22Rv1 (cell line): ENCODE measurements around the gene PIGZ.

Experiments used
- ZFX ChIP-seq: fragments of 450-650 bp; IDR thresholded peaks from 2 replicates; pipeline ENCODE4 v1.6.1; 2017; ENCODE audit warnings: antibody characterized with exemption, borderline replicate concordance
- TF ChIP-seq, protein P1 (sequence below): fragments of 450-650 bp; IDR thresholded peaks from 2 replicates; pipeline ENCODE4 v1.5.1; 2017; ENCODE audit warnings: mild to moderate bottlenecking

DNA sequence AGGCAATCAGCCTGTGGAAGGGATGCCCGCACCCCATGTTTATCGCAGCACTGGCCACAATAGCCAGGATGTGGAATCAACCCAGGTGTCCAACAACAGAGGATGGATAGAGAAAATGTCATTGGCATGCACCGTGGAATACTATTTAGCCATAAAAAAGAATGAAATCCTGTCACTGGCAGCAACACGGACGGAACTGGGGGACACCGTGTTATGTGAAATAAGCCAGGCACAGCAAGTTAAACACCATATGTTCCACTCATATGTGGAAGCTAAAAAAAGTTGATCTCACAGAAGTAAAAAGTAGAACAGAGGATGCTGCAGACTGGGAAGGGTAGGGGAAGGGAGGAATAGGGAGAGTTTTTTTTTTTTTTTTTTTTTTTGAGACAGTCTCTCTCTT lies 45.4 kb upstream of the PIGZ start:
- TF ChIP-seq, protein P1, sequence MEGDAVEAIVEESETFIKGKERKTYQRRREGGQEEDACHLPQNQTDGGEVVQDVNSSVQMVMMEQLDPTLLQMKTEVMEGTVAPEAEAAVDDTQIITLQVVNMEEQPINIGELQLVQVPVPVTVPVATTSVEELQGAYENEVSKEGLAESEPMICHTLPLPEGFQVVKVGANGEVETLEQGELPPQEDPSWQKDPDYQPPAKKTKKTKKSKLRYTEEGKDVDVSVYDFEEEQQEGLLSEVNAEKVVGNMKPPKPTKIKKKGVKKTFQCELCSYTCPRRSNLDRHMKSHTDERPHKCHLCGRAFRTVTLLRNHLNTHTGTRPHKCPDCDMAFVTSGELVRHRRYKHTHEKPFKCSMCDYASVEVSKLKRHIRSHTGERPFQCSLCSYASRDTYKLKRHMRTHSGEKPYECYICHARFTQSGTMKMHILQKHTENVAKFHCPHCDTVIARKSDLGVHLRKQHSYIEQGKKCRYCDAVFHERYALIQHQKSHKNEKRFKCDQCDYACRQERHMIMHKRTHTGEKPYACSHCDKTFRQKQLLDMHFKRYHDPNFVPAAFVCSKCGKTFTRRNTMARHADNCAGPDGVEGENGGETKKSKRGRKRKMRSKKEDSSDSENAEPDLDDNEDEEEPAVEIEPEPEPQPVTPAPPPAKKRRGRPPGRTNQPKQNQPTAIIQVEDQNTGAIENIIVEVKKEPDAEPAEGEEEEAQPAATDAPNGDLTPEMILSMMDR, result no peak
- TF ChIP-seq ZFX, result no peak
